ENCODE results near the gene CENPL.
"Not testable (repeated sequence)": the region's sequence is repeated elsewhere in the genome, so short reads cannot be mapped to it uniquely, and the experiment has no call there.

The CENPL gene

GRCh38 chr1:173857363-173857917, 32.8 kb upstream of the CENPL start:
- DNase-seq (ENCODE audit: low read depth) = no peak

- DNase-seq (ENCODE audit: low read depth) = no peak
Measured at GRCh38 chr1:173856903-173857302, 32.2 kb upstream of the CENPL start.

GRCh38 chr1:173856014-173856413, 31.3 kb upstream of the CENPL start:
- no peak for DNase-seq (ENCODE audit: low read depth)

- no peak for DNase-seq (ENCODE audit: low read depth)
Measured at GRCh38 chr1:173853074-173853473, 28.4 kb upstream of the CENPL start.

GRCh38 chr1:173852105-173852504, 27.4 kb upstream of the CENPL start:
- DNase-seq (ENCODE audit: low read depth) = no peak

GRCh38 chr1:173832748-173833147, 8.1 kb upstream of the CENPL start:
- no peak for DNase-seq (ENCODE audit: low read depth)

- DNase-seq (ENCODE audit: low read depth) = no peak
Measured at GRCh38 chr1:173827611-173828010, 2.9 kb upstream of the CENPL start.

GRCh38 chr1:173823781-173824314, 835 bp downstream of the CENPL start:
- no peak for DNase-seq (ENCODE audit: low read depth)

- DNase-seq (ENCODE audit: low read depth) = no peak
Measured at GRCh38 chr1:173821680-173822079, 3.0 kb downstream of the CENPL start.

GRCh38 chr1:173818459-173818858, 6.2 kb downstream of the CENPL start:
- no peak for DNase-seq (ENCODE audit: low read depth)

GRCh38 chr1:173813654-173814053, 11.0 kb downstream of the CENPL start:
- DNase-seq (ENCODE audit: low read depth) = not testable (repeated sequence)

- DNase-seq (ENCODE audit: low read depth) = no peak
Measured at GRCh38 chr1:173802961-173803360, 21.7 kb downstream of the CENPL start.

- DNase-seq (ENCODE audit: low read depth) = not testable (repeated sequence)
Measured at GRCh38 chr1:173799995-173800394, 24.7 kb downstream of the CENPL start.

- no peak for DNase-seq (ENCODE audit: low read depth)
Measured at GRCh38 chr1:173798078-173798477, 26.6 kb downstream of the CENPL start.

GRCh38 chr1:173789841-173790240, 34.8 kb downstream of the CENPL start:
- DNase-seq (ENCODE audit: low read depth) = no peak

- no peak for DNase-seq (ENCODE audit: low read depth)
Measured at GRCh38 chr1:173784997-173785396, 39.7 kb downstream of the CENPL start.

- DNase-seq (ENCODE audit: low read depth) = no peak
Measured at GRCh38 chr1:173779936-173780335, 44.7 kb downstream of the CENPL start.

GRCh38 chr1:173775578-173776226, 49.0 kb downstream of the CENPL start:
- DNase-seq (ENCODE audit: low read depth) = no peak

GRCh38 chr1:173771560-173771959, 53.1 kb downstream of the CENPL start:
- no peak for DNase-seq (ENCODE audit: low read depth)

- DNase-seq (ENCODE audit: low read depth) = not testable (repeated sequence)
Measured at GRCh38 chr1:173770330-173770729, 54.4 kb downstream of the CENPL start.

- DNase-seq (ENCODE audit: low read depth) = no peak
Measured at GRCh38 chr1:173768827-173769226, 55.9 kb downstream of the CENPL start.

- no peak for DNase-seq (ENCODE audit: low read depth)
Measured at GRCh38 chr1:173768206-173768605, 56.5 kb downstream of the CENPL start.

GRCh38 chr1:173764331-173764730, 60.4 kb downstream of the CENPL start:
- not testable (repeated sequence) for DNase-seq (ENCODE audit: low read depth)

- DNase-seq (ENCODE audit: low read depth) = no peak
Measured at GRCh38 chr1:173758980-173759379, 65.7 kb downstream of the CENPL start.
